HG03159 (cell line): ENCODE data around the gene MACROH2A1.

Experiments
- ATAC-seq: cut with Tn5 transposase; IDR thresholded peaks from one replicate; pipeline ENCODE4 v1.9.1; 2021; ENCODE audit warnings: mild to moderate bottlenecking, moderate library complexity; ENCODE audit not compliant: unreplicated experiment

MACROH2A1 gene

GRCh38 chr5:135289651-135290050 is 109.4 kb downstream of the MACROH2A1 start:
- no peak for ATAC-seq

- no peak for ATAC-seq
Measured at GRCh38 chr5:135287551-135287950, 111.5 kb downstream of the MACROH2A1 start.
